ENCODE results near the gene GPR39. TPM values are rescaled to one million over a fixed set of nuclear protein-coding genes. Genes with fewer than 3 reads are reported as not detected.

GPR39 gene
- total and polyA plus RNA-seq, 10 donors, result 0.05 TPM; not detected in 9

DNA sequence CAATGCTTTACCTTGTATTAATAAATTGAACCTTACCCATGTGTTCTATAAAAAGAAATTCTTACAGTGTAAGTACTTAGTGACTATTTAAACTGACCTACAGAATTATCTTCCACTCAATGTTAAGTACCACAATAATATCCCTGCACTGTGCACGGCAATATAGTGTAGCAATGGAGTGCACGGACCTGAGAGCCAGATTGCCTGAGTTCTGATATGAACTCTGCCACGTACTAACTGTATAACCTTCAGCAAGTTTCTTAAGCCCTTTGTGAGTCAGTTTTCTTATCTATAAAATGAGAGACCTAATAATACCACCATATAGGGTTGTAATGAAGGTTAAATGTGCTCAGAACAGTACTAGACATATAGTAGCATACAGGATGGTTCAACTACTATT, 66.2 kb downstream of the GPR39 start:
- H3K27ac ChIP-seq, result no peak overlapping the region
- TF ChIP-seq, protein P1, sequence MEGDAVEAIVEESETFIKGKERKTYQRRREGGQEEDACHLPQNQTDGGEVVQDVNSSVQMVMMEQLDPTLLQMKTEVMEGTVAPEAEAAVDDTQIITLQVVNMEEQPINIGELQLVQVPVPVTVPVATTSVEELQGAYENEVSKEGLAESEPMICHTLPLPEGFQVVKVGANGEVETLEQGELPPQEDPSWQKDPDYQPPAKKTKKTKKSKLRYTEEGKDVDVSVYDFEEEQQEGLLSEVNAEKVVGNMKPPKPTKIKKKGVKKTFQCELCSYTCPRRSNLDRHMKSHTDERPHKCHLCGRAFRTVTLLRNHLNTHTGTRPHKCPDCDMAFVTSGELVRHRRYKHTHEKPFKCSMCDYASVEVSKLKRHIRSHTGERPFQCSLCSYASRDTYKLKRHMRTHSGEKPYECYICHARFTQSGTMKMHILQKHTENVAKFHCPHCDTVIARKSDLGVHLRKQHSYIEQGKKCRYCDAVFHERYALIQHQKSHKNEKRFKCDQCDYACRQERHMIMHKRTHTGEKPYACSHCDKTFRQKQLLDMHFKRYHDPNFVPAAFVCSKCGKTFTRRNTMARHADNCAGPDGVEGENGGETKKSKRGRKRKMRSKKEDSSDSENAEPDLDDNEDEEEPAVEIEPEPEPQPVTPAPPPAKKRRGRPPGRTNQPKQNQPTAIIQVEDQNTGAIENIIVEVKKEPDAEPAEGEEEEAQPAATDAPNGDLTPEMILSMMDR (IDR thresholded peaks at IDR 0.05 in 8 of 11, conservative IDR thresholded peaks at IDR 0.05 in 3 of 11), result no peak
- TF ChIP-seq POLR2AphosphoS5 (IDR thresholded peaks at IDR 0.05) (no peak), POLR2A (IDR thresholded peaks at IDR 0.05) (no peak)
- no peaks in the 10 kb centered on the region for H3K27me3 ChIP-seq (replicated peaks in 1 of 7)
- DNase-seq, result no peak
- H3K4me1 ChIP-seq, result no peaks in the 10 kb centered on the region
- no peak overlapping the region for H3K4me3 ChIP-seq
- WGBS, 5 donors, result 77 to 93% (median 83%) methylated on average over 3 of the region's 3 CpGs
- H3K36me3 ChIP-seq, result no peaks in the 10 kb centered on the region
- intact Hi-C loops (cut with DNase I; ENCODE audit: low total_unique reads), result no loop called here
- no peaks in the 10 kb centered on the region for H3K9me3 ChIP-seq

DNA sequence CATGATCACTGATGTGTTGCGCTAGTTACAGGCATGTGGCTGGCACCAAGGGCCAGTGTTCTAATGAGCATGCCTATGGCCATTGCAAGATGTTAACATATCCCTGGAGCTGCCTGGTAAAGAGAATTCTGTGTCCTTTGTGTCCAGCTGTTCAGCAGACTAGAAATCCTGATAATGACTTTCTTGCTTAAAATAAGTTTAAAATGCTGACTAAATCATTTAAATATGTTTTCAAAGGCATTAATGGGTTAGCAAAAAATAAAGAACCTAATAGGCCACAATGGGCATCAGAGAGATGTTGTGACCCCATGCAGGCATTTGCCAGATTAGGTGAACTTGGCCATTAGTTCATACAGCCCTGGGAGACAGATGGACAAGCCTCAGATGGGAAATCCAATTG, 67.5 kb downstream of the GPR39 start:
- no peak overlapping the region for H3K4me3 ChIP-seq
- TF ChIP-seq POLR2AphosphoS5 (IDR thresholded peaks at IDR 0.05) (no peak), POLR2A (IDR thresholded peaks at IDR 0.05) (no peak)
- TF ChIP-seq, protein P1 (IDR thresholded peaks at IDR 0.05 in 8 of 11, conservative IDR thresholded peaks at IDR 0.05 in 3 of 11), result no peak
- H3K9me3 ChIP-seq, result no peaks in the 10 kb centered on the region
- WGBS, 5 donors, result 89 to 97% (median 94%) methylated on average over 1 of the region's 1 CpG
- intact Hi-C loops (cut with DNase I; ENCODE audit: low total_unique reads), result no loop called here
- no peaks in the 10 kb centered on the region for H3K36me3 ChIP-seq
- H3K4me1 ChIP-seq, result no peaks in the 10 kb centered on the region
- H3K27me3 ChIP-seq (replicated peaks in 1 of 7), result peaks cover 0 to 9% (median 0%) of the 10 kb centered on the region in 7 donors
- H3K27ac ChIP-seq, result no peak overlapping the region
- DNase-seq, result no peak

DNA sequence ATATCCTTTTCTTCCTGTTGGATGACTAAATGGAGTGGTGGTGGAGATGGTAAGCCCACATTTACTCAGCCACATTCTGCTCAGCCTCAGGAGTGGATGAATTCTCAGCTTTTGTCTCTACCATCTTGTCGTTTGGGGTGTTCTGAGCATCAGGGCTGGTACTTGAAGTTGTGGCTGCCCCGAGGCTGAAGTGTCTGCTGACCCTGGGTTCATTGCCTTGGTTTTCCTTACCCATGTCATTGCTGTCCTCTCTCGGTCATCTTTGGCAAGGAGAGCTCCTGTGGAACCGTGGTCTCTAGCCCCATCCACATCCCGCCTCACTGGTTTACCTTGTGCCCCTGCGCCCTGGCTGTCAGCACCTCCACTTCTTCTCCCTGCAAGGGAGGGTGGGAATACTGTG, 71.9 kb downstream of the GPR39 start:
- H3K4me1 ChIP-seq, result no peaks in the 10 kb centered on the region
- H3K27ac ChIP-seq, result no peak overlapping the region
- intact Hi-C loops (cut with DNase I; ENCODE audit: low total_unique reads), result no loop called here
- TF ChIP-seq POLR2AphosphoS5 (IDR thresholded peaks at IDR 0.05) (no peak), POLR2A (IDR thresholded peaks at IDR 0.05) (no peak)
- TF ChIP-seq, protein P1 (IDR thresholded peaks at IDR 0.05 in 8 of 11, conservative IDR thresholded peaks at IDR 0.05 in 3 of 11), result no peak
- H3K4me3 ChIP-seq, result no peak overlapping the region
- H3K27me3 ChIP-seq (replicated peaks in 1 of 7), result peaks cover 0 to 16% (median 0%) of the 10 kb centered on the region in 7 donors
- DNase-seq, result no peak
- no peaks in the 10 kb centered on the region for H3K36me3 ChIP-seq
- WGBS, 5 donors, result 84 to 88% (median 84%) methylated on average over 6 of the region's 6 CpGs
- H3K9me3 ChIP-seq, result no peaks in the 10 kb centered on the region

DNA sequence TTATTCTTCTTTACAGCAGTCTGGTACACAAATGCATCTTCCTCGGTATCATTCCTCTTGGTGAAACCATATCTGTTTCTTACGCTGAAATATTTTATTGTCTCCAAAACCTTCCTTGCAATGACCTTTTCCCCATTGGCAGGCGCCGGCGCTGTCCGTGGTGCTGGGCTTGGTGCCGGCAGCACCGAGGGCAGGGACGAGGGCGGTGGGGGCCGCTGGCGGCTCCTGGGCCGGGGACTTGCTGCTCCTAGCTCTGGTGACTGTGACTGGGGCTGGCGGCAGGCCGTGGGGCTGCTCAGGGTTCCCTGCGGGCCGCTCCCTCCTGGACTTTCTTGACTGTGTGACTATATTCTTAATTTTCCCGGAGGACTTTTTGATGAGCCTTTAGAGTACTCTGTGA, 72.5 kb downstream of the GPR39 start:
- intact Hi-C loops (cut with DNase I; ENCODE audit: low total_unique reads), result no loop called here
- Histone ChIP-seq H3K4me1 (no peaks in the 10 kb centered on the region), H3K36me3 (no peaks in the 10 kb centered on the region), H3K27ac (no peak overlapping the region), H3K4me3 (no peak overlapping the region), H3K27me3 (replicated peaks in 1 of 7) (peaks cover 0 to 16% (median 0%) of the 10 kb centered on the region in 7 donors), H3K9me3 (no peaks in the 10 kb centered on the region)
- WGBS, 5 donors, result 25 to 34% (median 26%) methylated on average over 18 of the region's 18 CpGs
- DNase-seq, result no peak
- TF ChIP-seq, protein P1 (IDR thresholded peaks at IDR 0.05 in 8 of 11, conservative IDR thresholded peaks at IDR 0.05 in 3 of 11), result no peak
- no peak for TF ChIP-seq POLR2AphosphoS5 (IDR thresholded peaks at IDR 0.05)
- no peak for TF ChIP-seq POLR2A (IDR thresholded peaks at IDR 0.05)

Measured in spleen (tissue), 11 donors.